Suprapubic skin (tissue), 4 donors: ENCODE measurements around the gene ARL6IP5.

Experiments
- CTCF ChIP-seq, 2 donors: fragments of 200-600 bp in 1 of 2; fragments of 450-650 bp in 1 of 2; sonication (generic) in 1 of 2; IDR thresholded peaks; one replicate each; pipeline ENCODE4 v1.5.1; 2016 to 2019; ENCODE audit warnings: antibody characterized with exemption in 2 of 2, mild to moderate bottlenecking in 1 of 2, moderate library complexity in 1 of 2
- EP300 ChIP-seq: sonication (generic); formaldehyde crosslinking; IDR thresholded peaks from one replicate; pipeline ENCODE4 v1.6.1; 2017; ENCODE audit warnings: antibody characterized with exemption
- POLR2AphosphoS5 ChIP-seq, 3 donors: sonication (generic); formaldehyde crosslinking; IDR thresholded peaks; one replicate each; pipeline ENCODE4 v1.6.1; 2017; ENCODE audit warnings: antibody characterized with exemption in 3 of 3

DNA sequence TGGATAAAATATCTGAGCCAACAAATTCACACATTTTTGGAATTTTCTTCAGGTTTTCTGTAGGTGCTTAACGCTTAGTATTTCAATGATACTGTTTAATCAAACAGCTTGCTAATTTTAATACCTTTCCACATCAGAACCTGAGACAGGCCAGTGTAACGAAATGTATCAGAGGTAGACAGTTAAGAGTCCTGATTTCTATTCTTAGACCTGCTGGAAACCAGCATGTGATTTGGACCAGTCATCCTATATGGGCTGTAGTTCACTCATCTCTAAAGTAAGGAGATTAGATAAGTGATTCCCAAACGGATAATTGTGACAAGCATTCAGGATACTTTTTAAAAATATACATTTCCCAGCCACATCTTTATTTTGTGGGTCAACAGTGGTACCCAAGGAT, 18.4 kb downstream of the ARL6IP5 start:
- no peak for TF ChIP-seq EP300
- no peak for TF ChIP-seq CTCF (IDR thresholded peaks at IDR 0.05)
- TF ChIP-seq POLR2AphosphoS5 (IDR thresholded peaks at IDR 0.05) = no peak
